Fibroblast of peridontal ligament (primary cell): Measurements from ENCODE around the gene MYBBP1A.
"Not testable (repeated sequence)": the region's sequence is repeated elsewhere in the genome, so short reads cannot be mapped to it uniquely, and the experiment has no call there.

Experiments used
- DNase-seq: peaks from one replicate; pipeline ENCODE4 v3.0.0-alpha.2; 2010; ENCODE audit errors: extremely low read depth

Gene MYBBP1A

GRCh38 chr17:4588898-4589625, 33.9 kb upstream of the MYBBP1A start:
- no peak for DNase-seq

GRCh38 chr17:4588391-4588790, 33.2 kb upstream of the MYBBP1A start:
- DNase-seq, result no peak

- no peak for DNase-seq
These were observed 32.6 kb upstream of the MYBBP1A start for GRCh38 chr17:4587803-4588202.

GRCh38 chr17:4587195-4587594, 32.0 kb upstream of the MYBBP1A start:
- no peak for DNase-seq

- DNase-seq, result no peak
These were observed 30.9 kb upstream of the MYBBP1A start for GRCh38 chr17:4586043-4586442.

GRCh38 chr17:4585638-4585994, 30.4 kb upstream of the MYBBP1A start:
- no peak for DNase-seq

GRCh38 chr17:4584917-4585637, 29.9 kb upstream of the MYBBP1A start:
- DNase-seq, result no peak

- DNase-seq, result no peak
These were observed 29.1 kb upstream of the MYBBP1A start, which contains the start of gene SMTNL2 for GRCh38 chr17:4584101-4584916. Gene SMTNL2 (plus strand): TSS chr17:4584529. CDS start chr17:4584606, 77 bp downstream.

- DNase-seq, result no peak
These were observed 28.6 kb upstream of the MYBBP1A start for GRCh38 chr17:4583782-4584100.

GRCh38 chr17:4583206-4583605, 28.0 kb upstream of the MYBBP1A start:
- no peak for DNase-seq

- no peak for DNase-seq
These were observed 27.5 kb upstream of the MYBBP1A start for GRCh38 chr17:4582691-4583090.

- no peak for DNase-seq
These were observed 26.9 kb upstream of the MYBBP1A start for GRCh38 chr17:4582101-4582501.

- no peak for DNase-seq
These were observed 25.1 kb upstream of the MYBBP1A start for GRCh38 chr17:4580291-4580690.

GRCh38 chr17:4579678-4580077, 24.5 kb upstream of the MYBBP1A start:
- DNase-seq, result no peak

- DNase-seq, result not testable (repeated sequence)
These were observed 23.2 kb upstream of the MYBBP1A start for GRCh38 chr17:4578349-4578748.

- DNase-seq, result no peak
These were observed 22.3 kb upstream of the MYBBP1A start for GRCh38 chr17:4577386-4577993.

GRCh38 chr17:4576729-4577322, 21.6 kb upstream of the MYBBP1A start:
- no peak for DNase-seq

GRCh38 chr17:4576161-4576558, 21.0 kb upstream of the MYBBP1A start:
- DNase-seq, result no peak

- DNase-seq, result no peak
These were observed 19.4 kb upstream of the MYBBP1A start for GRCh38 chr17:4574448-4575045.

GRCh38 chr17:4573669-4574068, 18.5 kb upstream of the MYBBP1A start:
- DNase-seq, result no peak

GRCh38 chr17:4573115-4573514, 17.9 kb upstream of the MYBBP1A start:
- DNase-seq, result no peak
